Measurements from ENCODE around the gene ZNF394. TPM values are rescaled to one million over a fixed set of nuclear protein-coding genes. Genes with fewer than 3 reads are reported as not detected.
"Not testable (repeated sequence)": the region's sequence is repeated elsewhere in the genome, so short reads cannot be mapped to it uniquely, and the experiment has no call there.

The ZNF394 gene
- total RNA-seq (2014; rRNA removed; shearing (Covaris generic); ENCODE audit: low replicate concordance): 40.4 and 40.8 TPM in 2 replicates

- Histone ChIP-seq H3K79me2 (ENCODE audit: low read length) (peaks cover 51% of the 10 kb centered on the region), H3K27me3 (ENCODE audit: low read length) (no peaks in the 10 kb centered on the region), H3K4me2 (ENCODE audit: low read depth, low read length, poor library complexity, severe bottlenecking) (peak within 1 kb of the TSS; percentile 80), H3K4me3 (ENCODE audit: low read length) (peak within 1 kb of the TSS; percentile 94), H3K9ac (ENCODE audit: low read length) (peak within 1 kb of the TSS; percentile 90), H3K4me1 (ENCODE audit: low read length) (peaks cover 20% of the 10 kb centered on the region), H4K20me1 (ENCODE audit: insufficient read depth, low read depth, low read length) (peaks cover 3% of the 10 kb centered on the region; the same call in 1 of the 2 replicates), H3K36me3 (ENCODE audit: insufficient read depth, low read length) (peaks cover 30% of the 10 kb centered on the region), H3K9me3 (ENCODE audit: low read length) (peaks cover 14% of the 10 kb centered on the region), H3K27ac (ENCODE audit: low read length) (peak within 1 kb of the TSS; percentile 76), H2AFZ (ENCODE audit: low read length) (peak within 1 kb of the TSS; percentile 73; the same call in 1 of the 2 replicates), H3K9me2 (replicated peaks; ENCODE audit: insufficient read depth, low read length) (no peaks in the 10 kb centered on the region)
- peak; percentile 96 for DNase-seq
These were observed at the start of gene ZNF394 for GRCh38 chr7:99499721-99500636. Gene ZNF394 (minus strand): TSS chr7:99500281. CDS start chr7:99500093, 188 bp downstream.

DNA sequence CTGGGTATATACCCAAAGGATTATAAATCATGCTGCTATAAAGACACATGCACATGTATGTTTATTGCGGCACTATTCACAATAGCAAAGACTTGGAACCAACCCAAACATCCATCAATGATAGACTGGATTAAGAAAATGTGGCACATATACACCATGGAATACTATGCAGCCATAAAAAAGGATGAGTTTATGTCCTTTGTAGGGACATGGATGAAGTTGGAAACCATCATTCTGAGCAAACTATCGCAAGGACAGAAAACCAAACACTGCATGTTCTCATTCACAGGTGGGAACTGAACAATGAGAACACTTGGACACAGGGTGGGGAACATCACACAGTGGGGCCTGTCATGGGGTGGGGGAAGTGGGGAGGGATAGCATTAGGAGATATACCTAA lies 49.5 kb upstream of the ZNF394 start:
- H3K27me3 ChIP-seq (ENCODE audit: low read length); H3K27ac ChIP-seq (ENCODE audit: low read length); H4K20me1 ChIP-seq (ENCODE audit: insufficient read depth, low read depth, low read length); DNase-seq; H3K4me2 ChIP-seq (ENCODE audit: low read depth, low read length, poor library complexity, severe bottlenecking); H3K9me3 ChIP-seq (ENCODE audit: low read length); H3K9me2 ChIP-seq (replicated peaks; ENCODE audit: insufficient read depth, low read length); H3K4me3 ChIP-seq (ENCODE audit: low read length); H2AFZ ChIP-seq (ENCODE audit: low read length); H3K9ac ChIP-seq (ENCODE audit: low read length): not testable (repeated sequence)
- Histone ChIP-seq H3K36me3 (ENCODE audit: insufficient read depth, low read length) (peaks cover 24% of the 10 kb centered on the region), H3K4me1 (ENCODE audit: low read length) (peaks cover 19% of the 10 kb centered on the region), H3K79me2 (ENCODE audit: low read length) (peaks cover 18% of the 10 kb centered on the region)

GRCh38 chr7:99545308-99545707 lies 45.2 kb upstream of the ZNF394 start:
- Histone ChIP-seq H3K36me3 (ENCODE audit: insufficient read depth, low read length) (peaks cover 15% of the 10 kb centered on the region), H3K9me3 (ENCODE audit: low read length) (peaks cover 26% of the 10 kb centered on the region)
- H3K9me2 ChIP-seq (replicated peaks; ENCODE audit: insufficient read depth, low read length); DNase-seq; H2AFZ ChIP-seq (ENCODE audit: low read length); H3K27ac ChIP-seq (ENCODE audit: low read length); H3K4me3 ChIP-seq (ENCODE audit: low read length); H3K27me3 ChIP-seq (ENCODE audit: low read length); H3K4me2 ChIP-seq (ENCODE audit: low read depth, low read length, poor library complexity, severe bottlenecking); H4K20me1 ChIP-seq (ENCODE audit: insufficient read depth, low read depth, low read length); H3K9ac ChIP-seq (ENCODE audit: low read length); H3K79me2 ChIP-seq (ENCODE audit: low read length); H3K4me1 ChIP-seq (ENCODE audit: low read length): not testable (repeated sequence)

DNA sequence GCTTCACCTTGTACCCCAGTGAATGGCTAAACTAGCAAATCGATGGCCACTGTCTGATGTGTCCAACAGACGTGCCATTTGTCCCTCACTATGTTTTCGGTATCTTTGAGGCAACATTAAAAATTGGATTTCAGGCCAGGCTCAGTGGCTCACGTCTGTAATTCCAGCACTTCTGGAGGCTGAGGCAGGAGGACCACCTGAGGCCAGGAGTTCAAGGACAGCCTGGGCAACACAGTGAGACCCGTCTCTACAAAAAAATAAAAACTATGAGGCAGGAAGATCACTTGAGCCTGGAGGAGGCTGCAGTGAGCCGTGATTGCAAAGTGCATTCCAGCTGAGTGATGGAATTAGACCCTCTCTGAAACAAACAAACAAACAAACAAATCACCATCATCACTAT lies 43.8 kb upstream of the ZNF394 start:
- no peaks in the 10 kb centered on the region for H3K79me2 ChIP-seq (ENCODE audit: low read length)
- no peaks in the 10 kb centered on the region for H3K27me3 ChIP-seq (ENCODE audit: low read length)
- peaks cover 32% of the 10 kb centered on the region for H3K9me3 ChIP-seq (ENCODE audit: low read length)
- H4K20me1 ChIP-seq (ENCODE audit: insufficient read depth, low read depth, low read length): no peaks in the 10 kb centered on the region
- peaks cover 15% of the 10 kb centered on the region for H3K36me3 ChIP-seq (ENCODE audit: insufficient read depth, low read length)
- no peak overlapping the region for H2AFZ ChIP-seq (ENCODE audit: low read length)
- H3K27ac ChIP-seq (ENCODE audit: low read length): no peak overlapping the region
- no peaks in the 10 kb centered on the region for H3K9me2 ChIP-seq (replicated peaks; ENCODE audit: insufficient read depth, low read length)
- no peak overlapping the region for H3K4me3 ChIP-seq (ENCODE audit: low read length)
- no peaks in the 10 kb centered on the region for H3K4me1 ChIP-seq (ENCODE audit: low read length)
- DNase-seq: no peak
- no peak overlapping the region for H3K9ac ChIP-seq (ENCODE audit: low read length)
- no peak overlapping the region for H3K4me2 ChIP-seq (ENCODE audit: low read depth, low read length, poor library complexity, severe bottlenecking)

DNA sequence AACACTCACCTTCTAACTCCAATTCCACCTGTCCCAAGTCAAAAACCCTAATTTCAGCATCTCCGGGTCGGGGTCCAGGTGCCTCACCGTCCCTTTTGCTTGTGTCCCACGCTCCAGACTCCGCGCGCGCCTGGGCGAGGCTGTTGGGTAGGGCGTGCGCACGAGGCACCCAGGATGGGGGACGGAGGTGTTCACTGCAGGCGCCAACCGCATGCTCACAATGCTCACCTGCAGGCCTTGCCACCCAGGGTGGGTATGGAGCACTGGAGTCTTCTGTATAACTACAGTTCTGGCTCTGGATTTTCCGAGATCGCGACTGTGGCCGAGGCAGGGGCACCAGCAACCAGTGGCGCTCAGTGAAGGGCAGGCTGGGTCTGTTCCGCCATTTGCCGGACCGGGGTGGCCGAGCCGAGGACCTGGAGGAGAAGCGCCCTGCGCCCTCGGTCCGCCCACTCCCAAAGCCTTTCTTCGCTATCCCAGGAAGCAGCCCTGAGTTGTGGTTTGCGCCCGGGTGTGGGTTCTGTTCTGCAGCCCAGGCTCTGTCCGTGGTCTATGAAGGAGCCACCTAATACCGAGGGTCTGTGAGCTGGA lies 43.1 kb upstream of the ZNF394 start:
- Histone ChIP-seq H3K9me2 (replicated peaks; ENCODE audit: insufficient read depth, low read length) (no peaks in the 10 kb centered on the region), H3K4me2 (ENCODE audit: low read depth, low read length, poor library complexity, severe bottlenecking) (no peak overlapping the region), H3K79me2 (ENCODE audit: low read length) (no peaks in the 10 kb centered on the region), H3K9me3 (ENCODE audit: low read length) (peaks cover 32% of the 10 kb centered on the region), H3K4me3 (ENCODE audit: low read length) (no peak overlapping the region), H3K36me3 (ENCODE audit: insufficient read depth, low read length) (peaks cover 12% of the 10 kb centered on the region), H2AFZ (ENCODE audit: low read length) (no peak overlapping the region), H3K4me1 (ENCODE audit: low read length) (no peaks in the 10 kb centered on the region), H3K27ac (ENCODE audit: low read length) (no peak overlapping the region), H3K27me3 (ENCODE audit: low read length) (no peaks in the 10 kb centered on the region), H3K9ac (ENCODE audit: low read length) (no peak overlapping the region), H4K20me1 (ENCODE audit: insufficient read depth, low read depth, low read length) (no peaks in the 10 kb centered on the region)
- no peak for DNase-seq

- Histone ChIP-seq H3K36me3 (ENCODE audit: insufficient read depth, low read length) (no peaks in the 10 kb centered on the region; the same call in 1 of the 2 replicates), H4K20me1 (ENCODE audit: insufficient read depth, low read depth, low read length) (no peaks in the 10 kb centered on the region), H3K4me2 (ENCODE audit: low read depth, low read length, poor library complexity, severe bottlenecking) (no peak overlapping the region), H3K4me1 (ENCODE audit: low read length) (no peaks in the 10 kb centered on the region), H3K9ac (ENCODE audit: low read length) (no peak overlapping the region), H3K27me3 (ENCODE audit: low read length) (no peaks in the 10 kb centered on the region), H3K27ac (ENCODE audit: low read length) (no peak overlapping the region), H3K9me2 (replicated peaks; ENCODE audit: insufficient read depth, low read length) (no peaks in the 10 kb centered on the region), H2AFZ (ENCODE audit: low read length) (no peak overlapping the region), H3K79me2 (ENCODE audit: low read length) (no peaks in the 10 kb centered on the region), H3K4me3 (ENCODE audit: low read length) (no peak overlapping the region), H3K9me3 (ENCODE audit: low read length) (peaks cover 23% of the 10 kb centered on the region)
- no peak for DNase-seq
These were observed 41.1 kb upstream of the ZNF394 start for GRCh38 chr7:99541212-99541611.

DNA sequence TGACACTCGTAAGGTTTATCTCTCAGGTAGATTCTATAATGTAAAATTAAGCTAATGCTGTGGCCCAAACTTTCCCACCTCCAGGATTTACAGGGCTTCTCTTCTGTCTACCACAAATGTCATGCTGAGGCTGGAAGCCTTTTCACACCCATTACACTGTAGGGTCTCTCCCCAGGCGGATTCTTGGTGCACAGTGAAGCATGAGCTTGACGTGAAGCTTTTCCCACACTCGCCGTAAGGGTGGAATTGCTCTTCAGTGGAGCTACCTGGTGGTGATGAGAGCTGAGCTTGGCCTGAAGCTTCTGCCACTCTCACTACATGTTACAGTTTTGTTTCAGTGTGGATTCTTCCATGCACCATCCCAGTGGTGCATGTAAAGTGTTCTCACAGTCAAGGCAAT lies 40.5 kb upstream of the ZNF394 start:
- Histone ChIP-seq H3K79me2 (ENCODE audit: low read length) (no peaks in the 10 kb centered on the region), H3K4me1 (ENCODE audit: low read length) (no peaks in the 10 kb centered on the region), H3K4me2 (ENCODE audit: low read depth, low read length, poor library complexity, severe bottlenecking) (no peak overlapping the region), H3K9me2 (replicated peaks; ENCODE audit: insufficient read depth, low read length) (no peaks in the 10 kb centered on the region), H3K9me3 (ENCODE audit: low read length) (peaks cover 23% of the 10 kb centered on the region), H3K27ac (ENCODE audit: low read length) (no peak overlapping the region), H4K20me1 (ENCODE audit: insufficient read depth, low read depth, low read length) (no peaks in the 10 kb centered on the region), H3K4me3 (ENCODE audit: low read length) (no peak overlapping the region), H3K9ac (ENCODE audit: low read length) (no peak overlapping the region), H3K27me3 (ENCODE audit: low read length) (no peaks in the 10 kb centered on the region), H3K36me3 (ENCODE audit: insufficient read depth, low read length) (no peaks in the 10 kb centered on the region; the same call in 1 of the 2 replicates), H2AFZ (ENCODE audit: low read length) (no peak overlapping the region)
- DNase-seq: no peak

DNA sequence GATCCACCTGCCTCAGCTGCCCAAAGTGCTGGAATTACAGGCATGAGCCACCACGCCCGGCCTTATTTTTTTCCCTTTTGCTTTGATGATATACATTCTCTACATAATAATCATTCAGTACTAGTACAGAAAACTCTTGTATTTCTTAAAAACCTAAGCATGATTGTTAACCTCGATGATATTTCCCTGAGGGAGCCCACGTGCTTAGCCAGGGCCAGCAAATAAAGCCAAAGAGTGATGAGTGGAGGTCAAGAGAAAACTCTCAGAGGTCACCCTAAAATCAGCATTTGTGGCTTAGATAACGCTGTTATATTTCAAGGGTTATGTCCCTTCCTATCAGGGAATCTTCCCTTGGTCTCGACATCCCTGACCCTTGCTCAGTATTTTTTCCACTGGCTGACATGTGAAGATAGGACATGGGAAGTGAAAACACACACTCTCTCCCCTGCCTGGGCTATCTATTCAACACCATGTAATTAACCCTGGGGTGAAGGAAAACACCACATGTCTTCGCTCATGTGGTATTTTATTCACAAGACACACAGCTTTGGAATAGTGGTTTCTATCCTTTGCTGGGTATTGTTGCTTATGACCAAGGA lies 39.2 kb upstream of the ZNF394 start:
- Histone ChIP-seq H3K9ac (ENCODE audit: low read length) (no peak overlapping the region), H3K9me2 (replicated peaks; ENCODE audit: insufficient read depth, low read length) (no peaks in the 10 kb centered on the region), H3K4me1 (ENCODE audit: low read length) (no peaks in the 10 kb centered on the region), H4K20me1 (ENCODE audit: insufficient read depth, low read depth, low read length) (no peaks in the 10 kb centered on the region), H3K9me3 (ENCODE audit: low read length) (peaks cover 23% of the 10 kb centered on the region), H3K36me3 (ENCODE audit: insufficient read depth, low read length) (no peaks in the 10 kb centered on the region; the same call in 1 of the 2 replicates), H3K4me2 (ENCODE audit: low read depth, low read length, poor library complexity, severe bottlenecking) (no peak overlapping the region), H3K79me2 (ENCODE audit: low read length) (no peaks in the 10 kb centered on the region), H2AFZ (ENCODE audit: low read length) (no peak overlapping the region), H3K27me3 (ENCODE audit: low read length) (no peaks in the 10 kb centered on the region), H3K4me3 (ENCODE audit: low read length) (no peak overlapping the region), H3K27ac (ENCODE audit: low read length) (no peak overlapping the region)
- DNase-seq: no peak

All from Karpas-422 (cell line).